IPS-11a (cell line): Measurements from ENCODE around the gene CNTNAP2.

ENCODE experiments used
- H3K4me3 ChIP-seq: one replicate; pipeline ENCODE4 v1.5.1; 2013; ENCODE audit warnings: low read depth, low read length, control low read depth

CNTNAP2 gene

DNA sequence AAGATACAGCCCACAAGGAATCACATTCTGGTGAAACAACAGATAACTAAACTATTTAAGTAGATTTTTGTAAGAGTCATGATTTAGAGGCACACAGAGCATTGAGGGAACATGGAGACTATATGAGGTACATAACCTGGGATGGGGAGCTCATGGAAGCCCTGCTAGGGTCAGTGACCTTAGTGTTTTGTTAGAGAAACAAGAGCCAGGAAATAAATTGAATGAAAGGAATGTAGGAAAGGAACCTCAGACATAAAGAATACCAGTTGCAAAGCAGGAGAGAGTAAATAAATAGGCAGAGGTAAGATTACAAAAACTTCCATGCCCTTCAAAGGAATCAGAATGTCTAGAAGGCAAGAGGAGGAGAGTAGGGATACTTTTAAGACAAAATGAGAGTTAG, 1076.9 kb downstream of the CNTNAP2 start:
- no peak overlapping the region for H3K4me3 ChIP-seq

DNA sequence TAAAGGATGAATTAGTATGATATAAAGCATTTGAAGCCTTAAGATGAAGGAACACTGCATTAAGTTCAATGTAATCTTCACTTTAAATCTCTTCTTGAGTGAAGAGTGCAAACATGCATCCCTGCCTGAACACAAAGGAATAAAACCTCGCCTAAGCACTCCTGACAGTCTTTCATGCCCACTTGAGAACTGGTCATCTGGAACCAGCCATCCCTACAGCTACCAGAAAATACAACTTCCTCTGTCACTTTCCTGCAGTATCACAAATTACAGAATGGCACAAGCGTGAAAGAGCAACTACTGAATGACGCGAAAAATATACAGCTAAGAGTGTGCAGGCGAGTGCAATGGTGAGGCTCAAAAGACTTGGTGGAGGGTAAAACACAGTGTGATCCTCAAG, 1079.9 kb downstream of the CNTNAP2 start:
- H3K4me3 ChIP-seq, result no peak overlapping the region

DNA sequence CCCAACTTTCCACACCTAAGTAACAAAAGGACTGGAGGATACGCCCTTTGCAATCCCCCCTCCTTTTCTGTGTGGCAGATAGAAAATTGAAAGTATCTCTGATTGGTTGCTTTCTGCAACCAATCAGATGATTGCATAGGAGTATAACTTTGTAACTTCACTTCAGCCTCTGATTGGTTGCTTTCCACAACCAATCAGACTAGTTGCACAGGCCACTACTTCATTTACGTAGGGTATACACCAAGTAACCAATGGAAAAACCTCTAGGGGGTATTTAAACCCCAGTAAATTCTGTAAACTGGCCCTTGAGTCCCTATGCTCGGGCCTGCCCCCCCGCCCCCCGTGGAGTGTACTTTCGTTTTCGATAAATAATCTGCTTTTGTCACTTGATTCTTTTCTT, 1080.4 kb downstream of the CNTNAP2 start:
- no peak overlapping the region for H3K4me3 ChIP-seq

DNA sequence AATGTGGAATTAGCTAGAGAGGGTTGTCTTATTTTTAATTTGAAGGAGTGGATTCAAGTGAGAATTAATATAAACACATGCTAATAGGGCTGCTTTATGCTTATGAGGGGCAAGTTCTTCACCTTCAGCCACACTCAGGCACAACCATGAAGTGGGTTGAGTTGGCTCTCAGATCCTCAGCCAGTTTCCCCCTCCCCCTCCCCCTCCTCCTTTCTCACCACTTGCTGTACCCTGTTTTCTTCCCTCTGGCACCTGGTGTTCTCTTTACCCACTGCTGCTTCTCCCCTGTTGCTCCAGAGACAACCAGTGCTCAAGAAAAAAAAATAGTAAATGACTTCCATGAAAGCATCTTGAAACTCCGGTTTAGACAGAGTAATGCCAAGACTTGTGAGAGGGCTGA, 1083.3 kb downstream of the CNTNAP2 start:
- H3K4me3 ChIP-seq, result no peak overlapping the region

DNA sequence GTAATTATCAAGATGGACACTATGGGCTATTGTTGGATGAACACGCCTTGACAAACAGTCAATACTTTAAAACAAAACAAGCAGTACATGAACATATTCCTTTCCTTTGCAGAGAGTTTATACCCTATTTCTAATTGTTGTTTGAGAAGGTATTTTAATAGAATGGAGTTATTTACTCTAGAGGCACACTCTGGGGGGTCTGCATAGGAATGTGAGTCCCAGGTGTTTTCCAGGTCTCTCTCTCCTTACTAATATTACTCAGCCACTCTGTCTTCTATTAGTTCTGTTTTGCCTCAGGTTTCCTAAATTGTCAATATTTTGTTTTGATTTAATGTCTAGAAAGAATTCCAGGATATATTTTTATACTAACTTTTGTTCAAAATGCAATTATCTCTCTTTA, 1091.4 kb downstream of the CNTNAP2 start:
- no peak overlapping the region for H3K4me3 ChIP-seq

DNA sequence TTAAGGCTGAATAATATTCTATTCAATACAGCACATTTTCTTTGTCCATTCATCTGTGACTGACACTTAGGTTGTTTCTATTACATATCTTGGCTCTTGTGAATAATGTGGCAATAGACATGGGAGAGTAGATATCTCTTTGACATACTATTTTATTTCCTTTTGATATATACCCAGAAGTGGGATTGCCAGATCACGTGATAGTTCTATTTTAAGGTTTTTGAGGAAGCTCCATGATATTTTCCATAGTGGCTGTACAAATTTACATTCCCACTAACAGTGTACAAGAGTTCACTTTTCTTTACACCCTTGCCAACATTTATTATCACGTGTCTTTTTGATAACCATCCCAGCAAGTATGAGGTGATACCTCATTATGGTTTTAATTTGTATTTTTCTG, 1114.7 kb downstream of the CNTNAP2 start:
- H3K4me3 ChIP-seq, result no peak overlapping the region

DNA sequence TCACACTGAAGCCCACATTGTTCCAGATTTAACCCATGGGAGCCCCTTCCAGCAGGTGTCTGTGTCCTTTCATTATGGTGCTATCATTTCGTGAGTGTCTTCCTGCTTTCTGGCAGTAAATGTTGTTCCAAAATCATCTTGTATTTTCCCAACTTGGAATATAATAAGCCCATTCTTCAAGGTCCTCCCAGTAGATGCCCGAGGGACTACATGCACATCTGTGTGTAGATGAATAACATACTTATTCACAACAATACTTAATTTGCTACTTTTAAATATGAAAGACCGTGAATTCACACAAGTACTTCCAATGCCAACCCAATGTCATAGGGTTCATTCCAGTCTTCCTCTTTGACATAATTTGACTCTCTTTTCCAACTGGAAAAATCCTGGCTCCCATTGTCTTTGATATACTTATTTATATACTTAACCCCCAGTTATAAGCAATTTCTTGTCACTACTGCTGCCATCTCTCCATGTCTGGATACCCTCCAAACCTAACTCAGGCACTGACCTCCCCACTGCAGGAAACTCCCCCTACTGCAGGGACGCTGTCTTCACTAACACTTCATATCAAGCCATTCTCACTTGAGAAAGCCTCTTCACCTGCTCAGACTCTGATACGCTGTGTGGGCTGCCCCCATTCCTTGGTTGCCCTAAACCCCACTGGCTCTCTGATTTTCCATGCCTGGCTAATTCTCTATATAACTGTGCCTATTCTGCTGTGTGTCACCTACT, 1119.2 kb downstream of the CNTNAP2 start:
- H3K4me3 ChIP-seq, result no peak overlapping the region

DNA sequence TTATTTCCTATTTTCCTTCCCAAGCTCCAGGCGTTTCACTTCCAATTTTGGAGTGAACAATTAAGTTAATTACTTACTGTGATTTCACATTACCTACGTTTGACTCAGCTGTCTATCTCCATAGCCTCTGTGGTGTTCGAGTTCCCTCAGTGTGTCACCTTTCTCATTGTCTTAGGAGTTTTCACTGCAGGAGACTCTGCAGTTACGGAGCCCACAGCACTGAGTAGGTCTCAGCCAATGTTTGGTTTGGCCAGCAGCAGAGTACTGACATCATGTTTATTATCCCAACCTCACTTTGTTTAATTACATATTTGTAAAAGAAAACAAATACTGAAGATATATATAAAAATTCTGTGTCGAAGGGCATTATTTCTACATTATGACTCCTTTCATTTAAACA, 1123.9 kb downstream of the CNTNAP2 start:
- H3K4me3 ChIP-seq, result no peak overlapping the region

DNA sequence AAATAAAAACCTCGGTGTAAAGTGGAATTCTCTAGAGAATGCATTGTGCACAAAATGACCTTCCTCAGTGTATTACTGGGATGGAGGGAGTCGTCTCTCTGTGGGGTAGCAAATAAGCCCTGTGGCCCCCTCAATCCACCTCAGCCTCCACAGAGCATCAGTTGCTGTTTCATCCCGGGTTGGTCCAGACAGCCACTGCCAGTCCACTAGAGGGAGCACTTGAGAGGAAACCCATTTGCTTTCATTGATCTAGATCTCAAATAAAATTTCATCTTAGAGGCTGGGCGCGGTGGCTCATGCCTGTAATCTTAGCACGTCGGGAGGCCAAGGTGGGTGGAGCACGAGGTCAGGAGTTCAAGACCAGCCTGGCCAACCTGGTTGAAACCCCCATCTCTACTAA, 1128.7 kb downstream of the CNTNAP2 start:
- H3K4me3 ChIP-seq, result no peak overlapping the region

DNA sequence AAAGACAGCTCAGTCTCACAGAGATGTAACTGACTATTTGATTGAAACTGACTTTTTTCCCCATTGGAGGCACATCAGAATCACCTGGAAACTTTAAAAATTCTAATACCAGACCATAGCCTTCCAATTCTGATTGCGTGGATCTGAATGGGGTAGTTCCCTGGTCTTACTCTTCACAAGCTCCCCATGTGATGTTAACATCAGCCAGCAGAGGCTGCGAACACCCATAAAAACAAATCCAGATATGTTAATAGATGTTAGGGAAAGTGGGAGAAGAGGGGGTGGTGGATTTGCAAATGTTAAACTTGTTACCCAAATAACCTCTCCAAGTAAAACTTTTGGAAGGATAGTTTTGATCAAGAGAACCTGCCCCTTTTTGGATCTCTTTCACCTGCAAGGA, 1133.4 kb downstream of the CNTNAP2 start:
- H3K4me3 ChIP-seq, result no peak overlapping the region

DNA sequence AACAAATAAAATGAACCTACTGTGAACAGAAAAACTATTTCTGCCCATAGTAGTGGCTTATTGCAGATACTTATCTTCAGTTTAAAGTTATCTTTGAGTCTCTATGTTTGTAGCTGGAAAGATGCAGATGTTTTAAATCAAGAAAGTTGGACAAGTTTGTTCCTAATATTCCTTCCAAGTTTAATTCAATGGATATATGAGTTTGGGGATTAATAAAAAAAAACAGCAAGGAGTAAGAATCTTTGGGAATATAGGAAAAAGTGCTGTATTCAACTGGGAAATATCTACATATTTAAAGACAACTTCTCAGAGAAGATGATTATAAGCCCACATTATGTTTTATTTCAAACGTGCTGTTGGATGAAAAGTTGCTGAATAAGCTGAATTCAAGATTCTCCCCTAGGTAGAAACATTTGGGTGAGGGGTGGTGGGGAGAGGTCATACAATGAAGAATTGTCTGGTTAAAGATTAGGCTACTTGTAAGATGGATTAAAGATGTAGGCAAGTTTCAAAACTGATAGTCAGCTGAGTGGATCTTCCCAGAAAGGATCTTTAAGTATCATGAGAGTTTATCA, 1135.2 kb downstream of the CNTNAP2 start:
- no peak overlapping the region for H3K4me3 ChIP-seq

DNA sequence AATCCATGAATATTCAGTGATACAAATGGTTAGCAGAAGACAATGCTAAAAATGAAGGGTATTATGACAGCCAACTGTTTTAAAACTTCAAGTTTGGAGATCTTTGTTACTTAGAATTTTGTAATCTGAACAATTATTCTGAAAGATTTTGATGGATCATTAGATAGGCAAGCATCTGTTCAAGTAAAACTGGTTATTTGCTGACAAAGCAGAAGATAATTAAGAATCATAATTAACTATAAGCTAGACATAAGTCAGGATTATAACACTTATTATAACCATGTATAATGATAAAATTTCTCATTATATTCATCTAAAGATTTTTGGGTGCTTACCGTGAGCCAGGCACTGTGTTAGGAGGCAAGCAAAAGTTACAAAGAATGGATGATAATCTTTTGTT, 1145.1 kb downstream of the CNTNAP2 start:
- no peak overlapping the region for H3K4me3 ChIP-seq

DNA sequence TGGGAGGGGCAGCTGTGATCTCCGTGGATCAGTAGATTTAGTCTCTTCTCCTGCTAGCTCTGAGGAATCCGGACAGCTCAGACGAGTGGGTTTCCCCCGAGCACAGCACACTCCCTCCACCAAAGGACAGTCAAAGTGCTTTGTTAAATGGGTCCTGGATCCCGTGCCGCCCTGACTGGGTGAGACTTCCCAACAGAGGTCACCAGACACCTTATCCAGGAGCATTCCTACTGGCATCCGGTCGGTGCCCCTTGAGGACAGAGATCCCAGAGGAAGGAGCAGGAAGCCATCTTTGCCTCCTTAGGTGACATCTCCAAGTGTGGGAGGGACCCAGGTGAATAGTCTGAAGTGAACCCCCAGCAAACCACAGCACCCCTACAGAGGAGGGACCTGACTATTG, 1148.9 kb downstream of the CNTNAP2 start:
- H3K4me3 ChIP-seq, result no peak overlapping the region

DNA sequence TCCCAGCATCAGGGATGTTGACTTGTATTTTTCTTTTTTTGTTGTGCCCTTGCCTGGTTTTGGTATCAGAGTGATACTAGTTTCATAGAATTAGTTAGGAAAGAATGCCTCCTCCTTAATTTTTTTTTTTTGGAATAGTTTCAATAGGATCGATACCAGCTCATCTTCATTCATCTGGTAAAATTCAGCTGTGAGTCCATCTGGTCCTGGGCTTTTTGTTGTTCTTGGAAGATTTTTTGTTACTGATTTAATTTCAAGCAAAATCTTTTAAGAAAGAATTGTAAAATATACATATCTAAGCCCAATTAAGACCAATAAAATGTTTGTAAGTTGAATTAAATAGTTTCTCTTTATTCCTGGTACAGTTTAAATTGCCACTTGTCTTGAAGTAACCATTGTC, 1159.5 kb downstream of the CNTNAP2 start:
- H3K4me3 ChIP-seq, result no peak overlapping the region

DNA sequence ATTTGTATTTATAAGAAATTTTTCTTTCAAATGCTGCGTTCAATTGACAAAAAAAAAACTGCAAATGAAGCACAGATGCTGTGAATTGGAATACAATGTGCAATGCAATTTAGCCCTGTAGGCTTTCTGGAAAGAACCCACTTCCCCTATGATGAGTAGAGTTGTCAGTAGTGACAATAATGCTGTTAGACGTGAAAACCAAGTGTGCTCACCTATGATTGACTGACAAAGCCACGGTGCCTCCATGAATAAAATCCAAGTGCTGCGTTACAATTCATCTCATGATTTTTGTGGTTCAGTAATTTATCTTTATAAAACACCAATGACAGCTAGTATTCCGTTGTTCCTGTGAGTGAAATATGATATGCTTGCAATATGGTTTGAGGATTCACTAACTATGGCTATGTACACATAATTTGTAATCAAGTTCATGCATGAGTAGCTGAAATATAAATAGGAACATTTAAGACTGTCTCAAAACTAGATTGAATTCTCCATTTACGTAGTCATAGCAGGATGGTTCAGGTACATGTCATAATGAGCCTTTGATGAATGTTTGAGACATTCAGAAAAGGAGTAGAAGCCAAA, 1160.3 kb downstream of the CNTNAP2 start:
- no peak overlapping the region for H3K4me3 ChIP-seq

DNA sequence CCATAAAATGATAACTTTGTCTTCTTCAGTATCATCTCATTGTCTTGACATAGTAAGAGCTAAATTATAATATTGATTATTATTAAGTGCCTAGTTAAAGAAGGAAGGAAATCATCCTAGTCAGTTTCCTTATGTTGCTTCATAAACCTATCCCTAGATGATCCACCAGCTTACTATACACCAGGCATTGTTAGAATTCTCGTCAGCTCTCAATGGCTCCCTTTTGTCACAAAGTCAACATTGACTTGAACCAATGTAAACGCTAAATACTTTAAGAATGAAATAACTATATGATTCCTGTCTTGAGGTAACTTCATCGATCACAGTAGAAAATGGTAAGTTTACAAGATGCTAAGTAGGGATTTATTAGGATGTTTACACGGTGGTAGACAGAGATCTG, 1162.9 kb downstream of the CNTNAP2 start:
- no peak overlapping the region for H3K4me3 ChIP-seq

DNA sequence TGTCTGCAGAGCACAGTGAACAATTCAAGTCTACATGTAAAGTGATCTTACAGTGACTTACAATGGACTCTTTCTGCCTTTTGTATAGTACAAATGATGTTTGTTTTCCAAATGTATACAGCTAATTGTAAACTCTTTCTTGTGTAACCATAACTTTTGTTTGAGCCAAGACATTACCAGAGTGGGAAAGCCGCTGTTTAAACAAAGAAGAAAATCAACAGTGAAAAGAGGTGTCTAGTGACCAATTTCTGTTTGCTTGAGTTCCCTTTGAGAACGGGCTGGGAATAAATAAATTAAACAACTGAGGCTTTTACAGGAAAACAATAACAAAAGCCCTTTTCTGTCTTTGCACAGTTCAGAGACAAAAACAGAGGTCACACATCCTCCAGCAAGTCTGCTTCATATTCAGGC, 1163.4 kb downstream of the CNTNAP2 start:
- no peak overlapping the region for H3K4me3 ChIP-seq

DNA sequence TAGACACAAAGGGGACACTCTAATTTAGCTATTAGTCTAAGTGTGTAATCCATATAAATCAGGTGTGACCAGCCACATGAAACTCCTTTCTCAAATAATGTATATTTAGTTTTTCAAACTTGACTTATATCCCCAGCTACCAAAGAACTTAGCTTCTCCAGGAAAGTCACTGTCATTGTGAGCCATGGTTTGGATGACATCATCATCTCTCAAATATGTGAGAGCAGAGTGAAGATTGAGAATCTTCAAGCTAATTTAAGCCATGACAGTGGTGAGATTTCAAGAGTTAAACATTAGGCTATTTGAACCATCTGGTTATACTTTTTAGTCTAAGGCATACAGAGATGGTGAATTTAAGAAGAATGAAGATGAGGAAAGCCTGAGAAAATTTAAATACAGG, 1165.6 kb downstream of the CNTNAP2 start:
- no peak overlapping the region for H3K4me3 ChIP-seq

DNA sequence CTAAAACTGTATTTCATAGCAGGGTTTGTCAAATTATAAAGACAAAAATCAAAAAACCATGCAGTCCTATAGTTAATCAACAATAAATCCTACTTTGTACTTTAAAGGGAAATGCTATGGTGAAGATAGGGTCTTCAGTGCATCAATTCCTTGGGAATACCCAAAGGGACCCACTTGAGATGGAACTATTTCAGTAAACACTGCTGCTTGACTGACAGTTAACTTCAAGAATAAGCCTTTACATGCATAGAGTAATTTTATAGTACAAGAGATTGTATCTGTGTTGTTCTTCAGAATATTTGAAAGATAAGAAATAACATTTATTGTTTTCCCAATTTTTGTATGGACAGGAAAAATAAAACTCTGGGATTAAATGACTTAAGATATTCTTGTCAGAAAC, 1179.6 kb downstream of the CNTNAP2 start:
- H3K4me3 ChIP-seq, result no peak overlapping the region

DNA sequence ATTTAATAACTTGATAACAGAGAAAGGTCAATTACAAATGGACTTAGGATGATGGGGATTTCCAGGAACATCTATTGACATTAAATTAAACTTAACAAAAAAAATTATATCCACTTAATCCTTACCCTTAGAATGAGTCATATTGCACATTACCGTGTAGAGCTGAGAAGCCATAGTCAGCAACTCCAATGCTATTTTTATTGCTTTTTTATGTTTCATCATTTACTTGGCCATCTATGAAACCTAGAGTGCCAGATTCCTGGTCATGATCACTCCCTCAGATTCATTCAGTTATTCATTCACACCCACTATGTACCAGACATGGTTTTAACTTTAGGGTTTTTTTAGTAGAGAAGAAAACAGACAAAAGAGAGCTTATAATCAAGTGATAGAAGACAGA, 1180.4 kb downstream of the CNTNAP2 start:
- H3K4me3 ChIP-seq, result no peak overlapping the region

DNA sequence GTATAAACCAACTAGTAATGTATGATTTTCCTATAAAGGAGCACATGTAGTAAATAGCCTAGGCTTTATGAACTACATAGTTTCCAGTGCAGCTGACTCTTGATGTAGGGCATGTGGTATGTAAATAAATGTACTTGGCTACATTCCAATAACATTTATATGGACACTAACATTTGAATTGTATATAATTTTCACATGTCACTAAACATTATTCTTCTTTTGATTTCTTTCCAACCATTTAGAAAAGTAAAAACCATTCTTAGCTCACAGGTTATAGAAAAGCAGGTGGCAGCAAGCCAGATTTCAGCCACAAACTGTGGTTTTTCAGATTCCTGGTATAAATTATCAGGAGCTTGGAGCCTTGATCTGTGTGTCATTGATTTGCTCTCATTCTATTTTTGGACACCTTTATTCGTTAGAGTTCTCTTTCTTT, 1182.0 kb downstream of the CNTNAP2 start:
- H3K4me3 ChIP-seq, result no peak overlapping the region

DNA sequence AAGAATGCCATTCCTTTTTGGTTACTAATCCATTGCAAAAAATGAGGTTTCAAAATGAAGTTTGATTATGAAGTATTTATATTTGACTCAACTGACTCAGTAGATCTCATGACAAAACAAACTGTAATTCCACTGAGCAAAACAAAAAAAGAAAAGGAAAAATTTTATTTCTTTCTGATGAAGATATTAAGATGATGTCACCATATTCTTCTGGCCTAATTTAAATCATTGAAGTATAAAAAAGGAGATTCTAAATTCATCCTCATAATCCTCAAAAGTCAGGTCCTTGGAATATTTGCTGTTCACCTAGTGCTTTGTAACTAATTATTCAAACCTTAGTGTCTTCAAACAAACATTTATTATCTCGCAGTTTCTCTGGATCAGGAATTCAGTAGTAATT, 1183.7 kb downstream of the CNTNAP2 start:
- no peak overlapping the region for H3K4me3 ChIP-seq

DNA sequence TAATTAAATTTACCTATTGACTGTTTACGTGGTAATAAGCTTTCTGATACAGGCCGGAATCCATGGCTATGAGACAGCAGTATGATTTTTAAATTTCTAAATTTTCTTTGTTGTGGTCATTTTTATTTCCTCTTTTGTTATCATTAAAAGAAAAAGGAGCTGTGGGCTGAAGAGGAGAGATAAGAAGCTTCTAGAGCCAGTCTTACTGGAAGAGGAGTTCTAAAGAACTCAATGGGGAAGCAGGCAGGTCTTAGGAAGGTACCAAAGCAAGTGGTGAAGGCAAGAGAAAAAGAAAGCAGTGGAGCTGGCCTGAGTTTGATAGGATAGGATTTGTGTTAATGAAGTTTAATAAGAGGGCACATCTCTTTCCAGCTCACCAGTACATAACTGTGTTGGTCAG, 1187.8 kb downstream of the CNTNAP2 start:
- no peak overlapping the region for H3K4me3 ChIP-seq
